ENCODE data around the gene STAT3. TPM values are rescaled to one million over a fixed set of nuclear protein-coding genes. Genes with fewer than 3 reads are reported as not detected.

The STAT3 gene
- total and polyA plus RNA-seq, 12 donors = 33.9 to 398 (median 109) TPM

- peak in 1 of 8 donors; percentile 46 for ATAC-seq
- 55 to 60% methylated on average over 3 of the region's 3 CpGs for WGBS, 2 donors
- intact Hi-C loops (cut with DNase I) = no loop called here
These were observed 6.3 kb downstream of the STAT3 start for GRCh38 chr17:42381898-42382297.

GRCh38 chr17:42380935-42381334 lies 7.3 kb downstream of the STAT3 start:
- DNase-seq (no peak), ATAC-seq (no peak)
- no peaks in the 10 kb centered on the region for H3K27me3 ChIP-seq
- TF ChIP-seq CTCF (IDR thresholded peaks at IDR 0.05) = no peak
- no peak overlapping the region for H3K4me3 ChIP-seq
- intact Hi-C loops (cut with DNase I) = no loop called here
- H3K36me3 ChIP-seq = peaks cover 0 to 39% (median 0%) of the 10 kb centered on the region in 9 donors
- no peaks in the 10 kb centered on the region for H3K9me3 ChIP-seq
- H3K27ac ChIP-seq = peak overlapping the region in 4 of 10 donors; percentile 13 to 80 (median 34)
- 78 to 85% methylated on average over 3 of the region's 3 CpGs for WGBS, 2 donors
- H3K4me1 ChIP-seq = peaks cover 6 to 96% (median 61%) of the 10 kb centered on the region in 9 donors

More at GRCh38 chr17:42381898-42382297, 6.3 kb downstream of the STAT3 start:
- Histone ChIP-seq H3K27ac (peak overlapping the region in 5 of 10 donors; percentile 0 to 80 (median 25)), H3K27me3 (no peaks in the 10 kb centered on the region), H3K4me1 (peaks cover 6 to 100% (median 69%) of the 10 kb centered on the region in 9 donors), H3K4me3 (no peak overlapping the region), H3K9me3 (no peaks in the 10 kb centered on the region), H3K36me3 (peaks cover 0 to 39% (median 0%) of the 10 kb centered on the region in 9 donors)
- no peak for TF ChIP-seq CTCF (IDR thresholded peaks at IDR 0.05)
- DNase-seq = no peak

- Histone ChIP-seq H3K9me3 (no peaks in the 10 kb centered on the region), H3K27ac (peak overlapping the region in 9 of 10 donors; percentile 0 to 84 (median 59)), H3K36me3 (peaks cover 0 to 36% (median 0%) of the 10 kb centered on the region in 9 donors), H3K27me3 (no peaks in the 10 kb centered on the region), H3K4me1 (peaks cover 6 to 93% (median 48%) of the 10 kb centered on the region in 9 donors), H3K4me3 (peak overlapping the region in 7 of 10 donors; percentile 11 to 48 (median 34))
- peak in 1 of 2 donors; percentile 25 for DNase-seq
- peak in 7 of 8 donors; percentile 27 to 77 (median 60) for ATAC-seq
- WGBS, 2 donors = 9 to 19% methylated on average over 6 of the region's 6 CpGs
- no peak for TF ChIP-seq CTCF (IDR thresholded peaks at IDR 0.05)
- intact Hi-C loops (cut with DNase I) = no loop called here
These were observed 9.2 kb downstream of the STAT3 start for GRCh38 chr17:42378959-42379594.

- Histone ChIP-seq H3K27ac (peak overlapping the region in 9 of 10 donors; percentile 0 to 84 (median 59)), H3K9me3 (no peaks in the 10 kb centered on the region), H3K4me3 (peak overlapping the region in 7 of 10 donors; percentile 11 to 48 (median 34)), H3K27me3 (no peaks in the 10 kb centered on the region), H3K4me1 (peaks cover 6 to 90% (median 51%) of the 10 kb centered on the region in 9 donors), H3K36me3 (peaks cover 0 to 37% (median 0%) of the 10 kb centered on the region in 9 donors)
- WGBS, 2 donors = 68 to 80% methylated on average over 10 of the region's 10 CpGs
- intact Hi-C loops (cut with DNase I) = no loop called here
- no peak for TF ChIP-seq CTCF (IDR thresholded peaks at IDR 0.05)
- DNase-seq (no peak), ATAC-seq (no peak)
These were observed 9.8 kb downstream of the STAT3 start for GRCh38 chr17:42378359-42378958.
